Measurements from ENCODE around the gene SLC16A3. TPM values are rescaled to one million over a fixed set of nuclear protein-coding genes. Genes with fewer than 3 reads are reported as not detected.

Gene SLC16A3
- total RNA-seq, 1 donor = 222 TPM

DNA sequence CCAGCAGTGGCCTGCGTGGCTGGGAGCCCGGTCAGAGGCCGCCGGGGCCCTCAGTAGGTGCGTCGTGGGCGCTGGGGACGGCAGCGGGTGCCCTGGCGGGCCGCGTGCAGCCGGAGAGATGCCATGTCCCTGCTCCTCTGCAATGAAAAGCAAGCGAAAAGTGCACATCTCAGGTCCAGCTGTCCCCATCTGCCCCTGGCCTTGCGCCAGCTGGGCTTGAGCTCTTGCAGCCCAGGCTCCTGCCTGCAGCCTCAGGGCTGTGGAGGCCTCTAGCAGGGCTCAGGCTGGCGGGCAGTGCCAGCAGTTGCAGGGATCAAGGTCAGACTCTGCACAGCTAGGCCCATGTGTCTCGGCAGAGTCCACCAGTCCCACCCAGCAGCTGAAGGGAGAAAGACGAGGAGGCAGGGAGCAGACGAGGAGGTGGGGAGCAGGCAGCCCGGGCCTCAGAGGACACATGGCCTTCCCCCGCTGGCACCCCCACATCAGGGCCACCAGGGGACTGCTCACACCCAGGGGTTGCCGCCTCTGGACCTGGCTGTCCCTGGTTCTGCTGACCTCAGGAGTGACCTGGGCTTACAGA is 11.2 kb downstream of the SLC16A3 start:
- TF ChIP-seq, protein P1, sequence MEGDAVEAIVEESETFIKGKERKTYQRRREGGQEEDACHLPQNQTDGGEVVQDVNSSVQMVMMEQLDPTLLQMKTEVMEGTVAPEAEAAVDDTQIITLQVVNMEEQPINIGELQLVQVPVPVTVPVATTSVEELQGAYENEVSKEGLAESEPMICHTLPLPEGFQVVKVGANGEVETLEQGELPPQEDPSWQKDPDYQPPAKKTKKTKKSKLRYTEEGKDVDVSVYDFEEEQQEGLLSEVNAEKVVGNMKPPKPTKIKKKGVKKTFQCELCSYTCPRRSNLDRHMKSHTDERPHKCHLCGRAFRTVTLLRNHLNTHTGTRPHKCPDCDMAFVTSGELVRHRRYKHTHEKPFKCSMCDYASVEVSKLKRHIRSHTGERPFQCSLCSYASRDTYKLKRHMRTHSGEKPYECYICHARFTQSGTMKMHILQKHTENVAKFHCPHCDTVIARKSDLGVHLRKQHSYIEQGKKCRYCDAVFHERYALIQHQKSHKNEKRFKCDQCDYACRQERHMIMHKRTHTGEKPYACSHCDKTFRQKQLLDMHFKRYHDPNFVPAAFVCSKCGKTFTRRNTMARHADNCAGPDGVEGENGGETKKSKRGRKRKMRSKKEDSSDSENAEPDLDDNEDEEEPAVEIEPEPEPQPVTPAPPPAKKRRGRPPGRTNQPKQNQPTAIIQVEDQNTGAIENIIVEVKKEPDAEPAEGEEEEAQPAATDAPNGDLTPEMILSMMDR (IDR thresholded peaks at IDR 0.05; ENCODE audit: extremely low read depth, low read depth, low read length) = no peak
- no peaks in the 10 kb centered on the region for H3K9me3 ChIP-seq (ENCODE audit: low read depth, low read length)
- H4K20me1 ChIP-seq (ENCODE audit: insufficient read depth, low read length) = peaks cover 98% of the 10 kb centered on the region
- no peak overlapping the region for H3K27ac ChIP-seq (ENCODE audit: low read depth, low read length)
- H3K27me3 ChIP-seq (ENCODE audit: insufficient read depth, low read length) = no peaks in the 10 kb centered on the region
- peak; percentile 87 for DNase-seq (ENCODE audit: insufficient read length, low spot score, missing footprints)
- peaks cover 68% of the 10 kb centered on the region for H3K36me3 ChIP-seq (ENCODE audit: insufficient read depth, low read length)
- H3K4me2 ChIP-seq (ENCODE audit: insufficient read depth, low read length) = no peak overlapping the region
- H3K4me3 ChIP-seq (ENCODE audit: insufficient read depth, low read length) = no peak overlapping the region
- H3K4me1 ChIP-seq (ENCODE audit: insufficient read depth, low read length) = peaks cover 38% of the 10 kb centered on the region
- peaks cover 67% of the 10 kb centered on the region for H3K79me2 ChIP-seq (ENCODE audit: insufficient read depth, low read length)
- no peak overlapping the region for H2AFZ ChIP-seq (ENCODE audit: low read length)

DNA sequence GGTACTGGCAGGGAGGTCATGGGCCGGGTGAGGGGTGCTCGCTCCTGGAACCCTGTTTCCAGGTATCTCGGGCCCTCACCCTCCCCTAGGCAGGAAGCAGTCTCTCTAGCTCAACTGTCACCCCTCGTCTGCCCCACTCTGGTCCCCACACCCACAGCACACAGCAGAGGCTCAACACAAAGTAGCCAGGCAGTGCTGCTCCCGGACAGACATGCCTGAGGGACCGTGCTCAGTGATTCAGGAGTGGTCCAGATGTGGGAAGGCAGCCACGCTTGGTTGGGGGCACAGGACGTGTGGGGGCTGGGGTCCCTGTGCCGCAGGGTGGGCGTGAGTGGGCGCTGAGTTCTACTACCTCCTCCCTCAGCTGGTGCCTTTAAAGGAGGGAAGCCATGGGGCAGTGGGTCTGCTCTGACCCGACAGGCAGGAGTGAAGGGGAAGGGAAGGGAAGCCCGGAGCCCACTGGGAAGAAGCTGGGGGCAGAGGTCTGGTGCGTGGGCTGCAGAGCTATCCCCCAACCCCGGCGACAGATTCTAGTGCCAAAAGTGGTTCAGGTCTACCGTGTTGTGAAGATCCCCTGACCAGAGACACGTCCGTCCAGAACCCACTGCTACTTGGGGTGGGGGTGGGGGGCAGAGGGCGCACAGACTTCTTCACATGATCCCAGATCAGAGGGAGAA is 11.8 kb downstream of the SLC16A3 start:
- Histone ChIP-seq H3K9me3 (ENCODE audit: low read depth, low read length) (no peaks in the 10 kb centered on the region), H4K20me1 (ENCODE audit: insufficient read depth, low read length) (peaks cover 98% of the 10 kb centered on the region), H3K27ac (ENCODE audit: low read depth, low read length) (peak overlapping the region; percentile 53), H3K4me2 (ENCODE audit: insufficient read depth, low read length) (no peak overlapping the region), H3K27me3 (ENCODE audit: insufficient read depth, low read length) (no peaks in the 10 kb centered on the region), H3K4me1 (ENCODE audit: insufficient read depth, low read length) (peaks cover 38% of the 10 kb centered on the region), H2AFZ (ENCODE audit: low read length) (no peak overlapping the region), H3K4me3 (ENCODE audit: insufficient read depth, low read length) (no peak overlapping the region), H3K79me2 (ENCODE audit: insufficient read depth, low read length) (peaks cover 64% of the 10 kb centered on the region), H3K36me3 (ENCODE audit: insufficient read depth, low read length) (peaks cover 75% of the 10 kb centered on the region)
- peak; percentile 76 for DNase-seq (ENCODE audit: insufficient read length, low spot score, missing footprints)
- TF ChIP-seq, protein P1 (IDR thresholded peaks at IDR 0.05; ENCODE audit: extremely low read depth, low read depth, low read length) = no peak

DNA sequence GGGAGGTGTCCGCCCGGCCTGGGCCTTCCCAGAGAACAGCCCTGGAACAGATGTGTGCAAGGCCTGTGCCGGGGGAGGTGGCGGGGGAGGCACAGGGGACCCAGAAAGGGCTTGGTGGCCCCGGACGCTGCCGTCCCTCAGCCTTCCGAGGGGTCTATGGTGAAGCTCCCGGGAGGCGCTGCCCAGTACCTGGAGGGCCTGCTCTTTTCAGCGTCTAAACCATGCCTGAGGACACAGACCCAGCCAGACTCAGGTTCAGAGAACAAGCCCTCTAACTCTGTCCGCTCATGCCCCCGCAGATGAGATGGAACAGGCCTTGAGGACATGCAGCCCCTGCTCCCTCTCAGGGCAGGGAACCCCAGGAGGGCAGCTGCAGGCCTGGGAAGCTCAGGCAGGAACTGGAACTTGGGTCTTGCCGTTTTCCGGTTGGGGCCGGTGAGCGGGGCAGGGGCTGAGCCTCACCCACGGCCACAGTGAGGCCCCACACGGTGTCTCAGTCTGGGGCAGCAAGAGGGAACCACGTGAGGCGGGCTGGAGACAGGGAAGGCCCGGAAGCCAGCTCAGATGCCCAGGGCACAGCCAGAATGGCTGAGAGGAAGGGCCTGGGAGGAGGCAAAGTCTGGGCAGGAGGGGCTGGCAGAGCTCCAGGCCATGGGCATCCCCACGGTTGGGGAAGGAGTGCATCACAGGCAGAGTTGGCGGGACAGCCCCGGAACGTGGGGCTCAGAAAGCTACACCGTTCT is 12.5 kb downstream of the SLC16A3 start:
- Histone ChIP-seq H3K27me3 (ENCODE audit: insufficient read depth, low read length) (no peaks in the 10 kb centered on the region), H3K4me2 (ENCODE audit: insufficient read depth, low read length) (no peak overlapping the region), H3K27ac (ENCODE audit: low read depth, low read length) (peak overlapping the region; percentile 48), H2AFZ (ENCODE audit: low read length) (no peak overlapping the region), H4K20me1 (ENCODE audit: insufficient read depth, low read length) (peaks cover 98% of the 10 kb centered on the region), H3K9me3 (ENCODE audit: low read depth, low read length) (no peaks in the 10 kb centered on the region), H3K4me1 (ENCODE audit: insufficient read depth, low read length) (peaks cover 39% of the 10 kb centered on the region), H3K4me3 (ENCODE audit: insufficient read depth, low read length) (no peak overlapping the region), H3K36me3 (ENCODE audit: insufficient read depth, low read length) (peaks cover 76% of the 10 kb centered on the region), H3K79me2 (ENCODE audit: insufficient read depth, low read length) (peaks cover 64% of the 10 kb centered on the region)
- peak; percentile 95 for DNase-seq (ENCODE audit: insufficient read length, low spot score, missing footprints)
- TF ChIP-seq, protein P1 (IDR thresholded peaks at IDR 0.05; ENCODE audit: extremely low read depth, low read depth, low read length) = no peak

Data from osteoblast (primary cell).